Lower leg skin (tissue), 4 donors: Measurements from ENCODE around the gene NXF2. TPM values are rescaled to one million over a fixed set of nuclear protein-coding genes. Genes with fewer than 3 reads are reported as not detected.

Source experiments
- DNase-seq, 2 donors: peaks; one replicate each; pipeline ENCODE4 v3.0.0-alpha.2; 2019; ENCODE audit warnings: low spot score in 2 of 2
- H3K4me3 ChIP-seq: fragments of 200-600 bp; sonication (generic); 2 replicates; pipeline ENCODE4 v1.5.1; 2017; ENCODE audit warnings: mild to moderate bottlenecking, low read depth; ENCODE audit not compliant: poor library complexity, severe bottlenecking
- CTCF ChIP-seq, 3 donors: fragments of 450-650 bp; IDR thresholded peaks; one replicate each; pipeline ENCODE4 v1.5.1; 2016; ENCODE audit warnings: antibody characterized with exemption in 3 of 3, mild to moderate bottlenecking in 3 of 3, moderate library complexity in 2 of 3
- POLR2A ChIP-seq, 2 donors: fragments of 450-650 bp; IDR thresholded peaks; one replicate each; pipeline ENCODE4 v1.6.1; 2016 to 2017; ENCODE audit warnings: antibody characterized with exemption in 2 of 2, mild to moderate bottlenecking in 1 of 2, moderate library complexity in 1 of 2
- WGBS, 2 donors: methylation state at CpG; one replicate each; pipeline ENCODE4 v1.1.5; 2018; 5-methylcytosine and 5-hydroxymethylcytosine counted together
- intact Hi-C: fragments of 100-400 bp; cut with DNase I; formaldehyde crosslinking; loops from one replicate; pipeline ENCODE4 v1.15.0; 2023; ENCODE audit warnings: low total_unique reads
- total RNA-seq, 4 donors: library from RNA; depleted of rRNA; stranded (reverse); fragments of >200 nt; gene quantifications; one replicate each; pipeline ENCODE4 v1.1.0, GENCODE V29; 2016

The NXF2 gene
- total RNA-seq, 4 donors from 2014 or later, result not detected

GRCh38 chrX:102341867-102342266 lies 94.9 kb downstream of the NXF2 start:
- TF ChIP-seq CTCF (IDR thresholded peaks at IDR 0.05) (no peak), POLR2A (IDR thresholded peaks at IDR 0.05) (no peak)
- intact Hi-C loops, result no loop called here
- 19 to 28% methylated on average over 2 of the region's 2 CpGs for WGBS, 2 donors
- no peak overlapping the region for H3K4me3 ChIP-seq
- no peak for DNase-seq

GRCh38 chrX:102345916-102346315 lies 98.9 kb downstream of the NXF2 start:
- 27 to 34% methylated on average over 3 of the region's 3 CpGs for WGBS, 2 donors
- H3K4me3 ChIP-seq, result no peak overlapping the region
- intact Hi-C loops, result no loop called here
- TF ChIP-seq POLR2A (IDR thresholded peaks at IDR 0.05) (no peak), CTCF (IDR thresholded peaks at IDR 0.05) (no peak)
- DNase-seq, result peak; percentile 33 to 92

Other genes starting within 250 kb of the NXF2 start
- 1 to 10 TPM in 2 of 4 donors, under 1 TPM in 2; 0.32 to 1.6 (median 0.84) TPM for gene TCEAL2, start 121.5 kb upstream of the NXF2 start, total RNA-seq
- gene TCEAL6, start 104.7 kb upstream of the NXF2 start, total RNA-seq, result not detected
- gene BEX5, start 91.2 kb upstream of the NXF2 start, total RNA-seq, result 1 to 10 TPM; 1.3 to 6.4 (median 3.0) TPM
- gene TCP11X1, start 31.9 kb upstream of the NXF2 start, total RNA-seq, result not detected
- not detected for gene NXF2B, start 192.8 kb downstream of the NXF2 start, total RNA-seq
- not detected for gene TCP11X2, start 224.6 kb downstream of the NXF2 start, total RNA-seq